Measurements from ENCODE around the gene HIP1.
A peak's percentile ranks its signal among the peaks of the same experiment; 100 is the strongest.
"Not testable (repeated sequence)": the region's sequence is repeated elsewhere in the genome, so short reads cannot be mapped to it uniquely, and the experiment has no call there.

The HIP1 gene

DNA sequence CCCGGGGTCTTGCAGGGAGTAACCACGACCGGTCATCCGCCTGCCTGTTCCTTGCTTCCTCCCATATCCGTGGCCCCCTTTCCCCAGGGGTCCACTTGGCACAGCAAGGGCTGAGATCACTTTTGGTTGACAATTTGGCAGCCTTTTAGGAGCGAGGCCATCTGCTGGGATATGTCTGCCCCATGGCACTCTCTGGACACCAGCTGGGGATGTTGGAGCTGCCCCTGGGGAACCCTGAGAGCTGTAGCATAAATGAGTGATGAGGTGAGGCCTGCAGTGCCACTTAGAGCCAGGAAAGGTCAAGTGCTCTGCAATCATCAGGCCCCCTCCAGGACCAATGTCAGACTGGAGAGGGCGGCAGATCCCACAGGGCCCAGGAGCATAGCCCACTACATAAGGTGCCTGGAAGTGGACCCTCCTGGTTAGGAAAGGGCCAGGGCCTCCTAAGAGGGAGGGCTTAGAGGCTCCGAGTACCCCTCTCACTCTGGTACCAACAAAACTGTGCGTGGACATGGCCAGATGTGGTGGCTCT is 92.1 kb downstream of the HIP1 start:
- DNase-seq (ENCODE audit: low read depth in 3 of 3, low spot score in 1 of 3) = no peak

- no peak for DNase-seq (ENCODE audit: low read depth in 3 of 3, low spot score in 1 of 3)
Measured at GRCh38 chr7:75645570-75645969, 93.2 kb downstream of the HIP1 start.

DNA sequence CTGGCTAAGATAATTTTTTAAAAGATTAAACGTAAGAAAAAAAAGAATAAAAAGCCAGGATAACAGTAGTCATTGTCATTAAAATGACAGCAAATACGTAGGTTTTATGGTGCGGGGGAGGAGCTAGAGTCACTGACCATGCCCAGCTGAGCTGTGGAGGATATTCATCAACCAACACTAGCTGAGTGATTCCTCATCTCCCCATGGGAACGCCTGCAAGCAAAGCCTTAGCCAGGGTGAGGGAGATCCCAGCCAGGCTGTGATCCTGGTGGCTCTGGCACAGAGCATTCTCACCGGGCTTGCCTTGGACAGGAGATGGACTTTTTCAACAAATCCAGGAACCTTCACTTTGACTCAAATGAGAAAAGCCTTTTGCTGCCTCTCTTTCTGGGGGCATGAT is 94.2 kb downstream of the HIP1 start:
- DNase-seq (ENCODE audit: low read depth in 3 of 3, low spot score in 1 of 3) = no peak

GRCh38 chr7:75642810-75643486 is 95.8 kb downstream of the HIP1 start:
- DNase-seq (ENCODE audit: low read depth in 3 of 3, low spot score in 1 of 3) = peak; percentile 24 to 31 (median 30)

DNA sequence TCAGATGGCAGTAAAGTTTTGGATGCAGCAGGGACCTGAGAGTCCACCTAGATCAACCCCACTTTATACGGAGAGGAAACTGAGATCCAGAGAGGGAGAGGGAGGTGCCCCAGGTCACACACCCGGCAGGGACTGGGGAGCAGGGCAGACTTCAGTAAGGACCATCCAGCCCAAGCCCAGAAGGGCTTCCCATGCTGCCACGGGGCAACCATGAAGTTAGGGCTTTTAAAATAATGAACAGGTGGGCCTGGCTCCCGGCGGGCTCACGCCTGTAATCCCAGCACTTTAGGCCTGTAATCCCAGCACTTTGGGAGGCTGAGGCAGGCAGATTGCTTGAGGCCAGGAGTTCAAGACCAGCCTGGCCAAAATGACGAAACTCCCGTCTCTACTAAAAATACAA is 98.5 kb downstream of the HIP1 start:
- no peak for DNase-seq (ENCODE audit: low read depth in 3 of 3, low spot score in 1 of 3)

DNA sequence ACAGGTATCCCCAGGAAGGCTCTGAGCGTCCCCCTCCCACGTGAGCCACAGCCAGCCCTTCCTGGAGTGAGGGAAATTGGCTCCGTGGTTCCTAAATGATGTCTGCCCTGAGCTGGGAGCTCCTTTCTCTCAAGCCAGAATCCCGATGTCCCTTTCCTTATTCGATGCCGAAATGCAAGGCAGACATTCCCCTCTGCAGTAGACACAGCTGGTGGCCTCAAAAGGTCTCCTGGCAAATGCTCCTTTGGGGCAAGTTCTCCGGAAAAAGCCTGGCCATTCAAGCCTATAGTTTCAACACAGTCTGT is 98.9 kb downstream of the HIP1 start:
- DNase-seq (ENCODE audit: low read depth in 3 of 3, low spot score in 1 of 3) = no peak

DNA sequence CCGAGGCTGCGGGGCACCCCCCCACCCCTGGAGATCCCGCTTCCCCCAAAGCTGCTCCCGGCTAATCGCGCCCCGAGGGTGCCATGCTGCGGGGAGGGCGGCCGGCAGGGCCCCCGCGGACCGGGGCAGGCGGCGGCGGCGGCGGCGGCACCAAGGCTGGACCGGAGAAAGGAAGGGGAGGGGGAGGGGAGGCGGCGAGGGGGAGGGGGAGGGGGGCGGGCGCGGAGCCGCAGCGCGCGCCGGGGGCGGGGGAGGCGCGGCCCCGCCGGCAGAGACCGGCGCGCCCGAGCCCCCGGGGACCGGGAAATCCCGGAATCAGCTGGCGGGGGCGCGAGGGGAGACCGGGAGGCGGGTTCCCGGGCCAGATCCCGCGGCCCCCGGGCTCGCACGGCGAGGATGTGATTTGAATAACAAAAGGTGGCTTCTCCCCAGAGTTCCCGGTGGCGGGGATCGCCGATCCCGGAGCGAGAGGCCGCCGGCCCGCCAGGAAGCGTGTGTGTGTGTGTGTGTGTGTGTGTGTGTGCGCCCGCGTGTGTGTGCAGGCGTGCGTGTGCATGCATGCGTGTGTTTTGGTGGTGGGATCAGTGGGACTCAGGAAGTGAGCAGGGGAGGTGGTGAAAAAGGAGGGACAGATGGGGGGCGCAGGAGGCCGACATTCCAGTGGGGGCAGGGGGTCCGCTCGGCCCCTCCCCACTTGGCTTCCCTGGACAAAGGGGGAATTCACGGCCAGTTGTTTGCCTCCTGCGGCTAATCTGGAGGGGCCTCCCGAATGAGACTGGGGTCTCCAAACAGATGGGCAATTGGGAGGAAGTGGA is 99.5 kb downstream of the HIP1 start:
- peak in 1 of 3 donors; percentile 26 for DNase-seq (ENCODE audit: low read depth in 3 of 3, low spot score in 1 of 3)

DNA sequence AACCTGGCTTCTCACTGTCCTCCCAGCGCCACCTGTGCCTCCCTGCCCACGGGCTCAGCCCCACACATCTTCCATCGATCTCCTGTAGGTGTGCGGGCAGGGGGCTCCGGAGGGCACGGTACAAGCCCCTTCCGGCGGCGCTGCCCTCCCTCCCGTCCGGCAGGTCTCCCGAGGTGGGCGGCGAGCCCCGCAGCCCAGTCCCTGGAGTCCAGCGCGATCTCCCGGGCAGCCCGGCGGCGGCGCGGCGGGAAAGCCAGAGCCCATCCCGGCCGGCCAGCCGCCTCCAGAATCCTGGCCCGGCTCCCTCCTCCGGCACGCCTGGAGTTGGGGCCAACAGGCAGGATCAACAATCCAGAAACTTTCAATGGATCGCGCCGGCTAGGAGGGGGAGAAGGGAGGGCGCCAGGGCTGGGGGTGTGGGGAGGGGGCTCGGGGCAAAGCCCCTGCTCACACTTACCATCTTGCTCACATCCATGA is 100.1 kb downstream of the HIP1 start:
- DNase-seq (ENCODE audit: low read depth in 3 of 3, low spot score in 1 of 3) = no peak

GRCh38 chr7:75637854-75638593 is 100.7 kb downstream of the HIP1 start:
- no peak for DNase-seq (ENCODE audit: low read depth in 3 of 3, low spot score in 1 of 3)

DNA sequence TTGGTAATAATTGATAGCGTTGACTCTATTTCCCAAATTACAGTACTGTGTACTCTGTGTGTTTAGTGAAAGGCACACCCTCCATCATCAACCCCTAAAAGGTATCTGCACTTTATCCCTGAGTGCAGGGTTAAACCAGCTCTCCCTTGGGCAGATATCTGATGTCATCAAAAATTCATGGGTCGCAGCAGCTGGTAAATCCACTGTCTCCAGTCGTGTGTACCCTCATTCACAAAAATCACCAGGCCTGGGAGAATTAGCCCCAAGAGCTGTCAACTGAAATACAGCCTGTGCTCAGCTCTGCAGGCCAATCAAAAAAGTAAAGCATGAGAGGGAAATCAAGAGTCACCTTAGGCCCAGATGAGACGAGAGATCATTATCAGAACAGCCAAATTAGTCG is 103.7 kb downstream of the HIP1 start:
- DNase-seq (ENCODE audit: low read depth in 3 of 3, low spot score in 1 of 3) = no peak

- not testable (repeated sequence) for DNase-seq (ENCODE audit: low read depth in 3 of 3, low spot score in 1 of 3)
Measured at GRCh38 chr7:75632587-75632986, 106.2 kb downstream of the HIP1 start.

GRCh38 chr7:75631711-75632110 is 107.0 kb downstream of the HIP1 start:
- no peak for DNase-seq (ENCODE audit: low read depth in 3 of 3, low spot score in 1 of 3)

- no peak for DNase-seq (ENCODE audit: low read depth in 3 of 3, low spot score in 1 of 3)
Measured at GRCh38 chr7:75630549-75630948, 108.2 kb downstream of the HIP1 start.

DNA sequence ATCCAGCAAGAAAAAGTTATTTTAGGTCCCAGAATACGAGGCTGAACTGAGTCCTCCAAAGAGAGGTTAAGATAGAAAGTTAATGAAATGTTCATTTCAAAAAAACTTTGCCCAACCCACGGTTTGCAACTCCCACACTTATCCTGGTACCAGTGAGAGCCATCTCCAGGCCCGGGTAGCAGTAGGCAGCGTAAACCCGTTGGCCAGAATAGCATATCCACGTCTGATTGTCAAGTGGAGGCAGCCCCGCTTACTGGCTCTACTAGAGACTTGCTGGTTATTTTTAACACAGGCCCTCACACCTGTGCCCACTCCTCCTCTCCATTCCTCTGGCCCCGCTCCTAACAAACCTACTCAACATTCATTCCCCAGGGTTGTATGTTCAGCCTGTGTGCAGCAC is 109.7 kb downstream of the HIP1 start:
- no peak for DNase-seq (ENCODE audit: low read depth in 3 of 3, low spot score in 1 of 3)

- no peak for DNase-seq (ENCODE audit: low read depth in 3 of 3, low spot score in 1 of 3)
Measured at GRCh38 chr7:75628055-75628454, 110.7 kb downstream of the HIP1 start.

DNA sequence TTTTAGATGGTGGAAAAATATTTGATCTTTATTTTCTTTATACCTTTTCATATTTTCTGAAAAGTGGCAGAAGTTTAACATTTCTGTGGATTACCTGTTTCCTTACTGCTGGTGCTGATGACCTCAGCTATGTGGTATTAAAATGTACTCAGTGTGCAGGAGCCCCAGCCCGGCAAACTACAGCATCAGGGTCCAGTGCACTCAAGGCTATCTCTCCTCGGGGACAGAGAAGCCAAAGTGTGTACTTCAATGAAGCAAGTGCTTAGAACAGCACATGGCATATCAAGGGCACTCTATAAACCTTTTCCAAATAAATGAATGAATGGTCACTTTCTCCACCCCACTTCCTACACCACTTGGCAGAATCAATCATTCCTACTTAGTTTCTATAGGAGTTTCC is 111.8 kb downstream of the HIP1 start:
- DNase-seq (ENCODE audit: low read depth in 3 of 3, low spot score in 1 of 3) = no peak

- DNase-seq (ENCODE audit: low read depth in 3 of 3, low spot score in 1 of 3) = no peak
Measured at GRCh38 chr7:75625868-75626267, 112.9 kb downstream of the HIP1 start.

DNA sequence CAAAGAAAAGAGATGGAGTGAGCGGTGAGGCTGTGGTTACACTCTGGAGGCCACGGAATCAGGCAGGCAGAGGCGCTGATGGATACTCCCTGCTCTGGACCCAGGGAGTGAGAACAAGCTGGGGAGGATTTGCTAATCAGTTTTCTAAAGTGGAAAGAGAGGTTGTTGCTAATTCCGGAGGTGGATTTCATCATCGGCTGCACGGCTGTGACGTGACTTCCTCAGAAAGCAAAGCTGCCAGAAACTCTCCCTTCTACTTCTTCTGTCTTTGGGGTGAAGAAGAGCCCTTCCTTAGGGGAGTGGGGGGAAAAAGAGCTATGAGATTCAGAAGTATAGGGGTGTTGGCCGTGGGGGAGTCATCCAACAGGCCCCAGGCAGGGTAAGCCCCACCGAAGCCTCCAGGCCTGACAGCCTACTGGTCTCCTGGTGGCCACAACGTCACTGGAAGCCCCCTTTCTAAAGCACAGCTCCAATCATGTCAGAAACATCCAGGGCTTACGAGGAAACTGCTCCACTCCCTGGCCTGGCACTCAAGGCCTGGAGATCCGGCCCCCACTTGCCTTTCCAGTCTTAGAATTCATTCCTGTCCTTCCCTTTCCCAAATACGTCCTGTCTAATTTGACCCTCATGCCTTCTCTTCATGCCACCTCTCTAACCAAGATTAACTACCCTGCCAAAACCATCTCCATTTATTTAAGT is 114.5 kb downstream of the HIP1 start:
- DNase-seq (ENCODE audit: low read depth in 3 of 3, low spot score in 1 of 3) = no peak

GRCh38 chr7:75623390-75624133 is 115.2 kb downstream of the HIP1 start:
- DNase-seq (ENCODE audit: low read depth in 3 of 3, low spot score in 1 of 3) = no peak

GRCh38 chr7:75621124-75621523 is 117.6 kb downstream of the HIP1 start:
- DNase-seq (ENCODE audit: low read depth in 3 of 3, low spot score in 1 of 3) = no peak

- DNase-seq (ENCODE audit: low read depth in 3 of 3, low spot score in 1 of 3) = no peak
Measured at GRCh38 chr7:75619636-75620035, 119.1 kb downstream of the HIP1 start.

Data from stimulated activated CD4-positive, alpha-beta T cell treated with anti-CD3 and anti-CD28 coated beads, TNF-alpha, amount 100 ng/mL, for 1 hour (primary cell).